HG02973 (cell line): ENCODE results near the gene ABCA2.

Source experiments
- ATAC-seq: cut with Tn5 transposase; IDR thresholded peaks from one replicate; pipeline ENCODE4 v1.9.1; 2021; ENCODE audit warnings: moderate library complexity; ENCODE audit not compliant: unreplicated experiment

The ABCA2 gene

GRCh38 chr9:136982232-136983051, 45.6 kb downstream of the ABCA2 start, which contains the start of gene LCNL1:
LCNL1 (plus strand) TSS chr9:136982993; CDS start chr9:136983587, 594 bp downstream.
- ATAC-seq: no peak

DNA sequence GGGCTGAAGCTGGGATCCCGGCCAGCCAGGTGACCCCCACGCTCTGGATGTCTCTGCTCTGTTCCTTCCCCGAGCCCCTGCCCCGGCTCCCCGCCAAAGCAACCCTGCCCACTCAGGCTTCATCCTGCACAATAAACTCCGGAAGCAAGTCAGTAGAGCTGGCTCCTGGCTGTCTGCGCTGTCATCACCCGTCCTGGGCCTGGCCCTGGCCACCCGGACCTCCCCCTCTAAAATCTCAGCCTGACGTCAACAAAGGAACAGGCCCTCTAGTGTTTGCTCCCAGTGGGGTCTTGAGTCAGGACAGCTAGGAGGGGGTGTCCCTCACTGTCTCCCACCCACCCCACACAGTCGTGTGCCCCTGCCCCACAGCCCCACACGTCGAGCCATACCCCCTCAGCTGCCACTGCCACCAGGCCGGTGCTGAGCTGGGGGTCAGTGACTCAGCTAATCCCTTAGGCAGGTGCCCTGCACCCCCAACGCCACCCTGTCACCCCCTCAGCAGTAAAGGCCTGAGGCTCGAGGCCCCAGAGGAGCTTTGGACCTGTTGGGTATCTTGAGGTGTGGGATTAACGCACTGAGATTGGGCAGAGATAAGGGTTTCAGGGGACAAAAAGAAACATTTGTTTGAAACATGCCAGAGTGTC, 46.3 kb downstream of the ABCA2 start:
- no peak for ATAC-seq

GRCh38 chr9:136980669-136981478, 47.2 kb downstream of the ABCA2 start:
- ATAC-seq: no peak

DNA sequence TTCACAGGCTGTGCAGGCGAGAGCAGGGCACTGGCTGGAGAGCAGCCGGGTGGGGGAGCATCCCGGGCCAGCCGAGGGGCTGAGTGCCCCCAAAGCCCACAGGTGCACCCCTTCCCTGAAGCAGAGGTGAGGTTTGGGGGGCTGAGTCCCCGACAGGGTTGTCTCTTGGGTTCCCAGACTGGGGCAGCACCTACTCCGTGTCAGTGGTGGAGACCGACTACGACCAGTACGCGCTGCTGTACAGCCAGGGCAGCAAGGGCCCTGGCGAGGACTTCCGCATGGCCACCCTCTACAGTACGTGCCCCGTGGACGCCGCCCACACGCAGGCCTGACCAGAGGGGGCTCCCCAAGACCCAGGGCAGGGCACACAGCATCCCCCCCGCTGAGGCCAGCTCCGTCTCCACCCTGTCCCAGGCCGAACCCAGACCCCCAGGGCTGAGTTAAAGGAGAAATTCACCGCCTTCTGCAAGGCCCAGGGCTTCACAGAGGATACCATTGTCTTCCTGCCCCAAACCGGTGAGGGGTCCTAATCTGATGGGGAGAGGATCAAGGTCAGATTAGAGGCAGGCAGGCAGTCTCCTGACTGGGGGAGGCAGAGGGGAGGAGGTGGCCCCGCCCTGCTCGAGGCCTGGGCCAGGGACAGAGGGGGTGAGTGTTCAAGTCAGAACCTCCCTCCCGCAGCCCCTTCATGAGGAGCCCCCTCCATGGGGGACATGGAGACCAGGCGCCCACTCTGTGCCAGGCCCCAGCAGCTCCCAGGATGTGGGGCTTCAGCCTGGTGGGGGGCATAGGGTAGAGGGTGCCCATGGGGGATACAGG, 48.1 kb downstream of the ABCA2 start:
- no peak for ATAC-seq

DNA sequence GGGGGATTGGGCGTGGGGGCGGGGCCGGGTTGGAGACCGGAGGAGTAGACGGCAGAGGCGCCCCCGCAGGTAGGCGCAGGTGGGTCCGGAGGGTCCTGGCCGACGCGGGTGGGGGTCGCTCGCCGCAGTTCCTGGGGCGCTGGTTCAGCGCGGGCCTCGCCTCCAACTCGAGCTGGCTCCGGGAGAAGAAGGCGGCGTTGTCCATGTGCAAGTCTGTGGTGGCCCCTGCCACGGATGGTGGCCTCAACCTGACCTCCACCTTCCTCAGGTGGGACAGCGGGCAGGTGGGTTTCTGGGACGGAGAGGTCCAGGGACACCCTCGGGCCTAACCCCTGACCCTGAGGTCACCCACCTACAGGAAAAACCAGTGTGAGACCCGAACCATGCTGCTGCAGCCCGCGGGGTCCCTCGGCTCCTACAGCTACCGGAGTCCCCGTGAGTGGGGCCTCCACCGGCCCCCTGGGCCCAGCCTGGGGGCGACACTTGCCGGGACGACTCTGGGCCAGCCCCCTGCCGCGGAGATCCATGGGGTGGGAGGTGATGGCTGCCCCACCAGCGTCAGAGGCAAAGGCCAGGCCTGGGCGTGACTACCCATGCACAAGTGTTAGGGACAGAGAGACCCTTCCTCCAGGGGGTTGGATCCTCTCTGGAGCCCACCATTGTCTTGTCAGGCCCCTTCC, 49.0 kb downstream of the ABCA2 start:
- ATAC-seq: no peak

DNA sequence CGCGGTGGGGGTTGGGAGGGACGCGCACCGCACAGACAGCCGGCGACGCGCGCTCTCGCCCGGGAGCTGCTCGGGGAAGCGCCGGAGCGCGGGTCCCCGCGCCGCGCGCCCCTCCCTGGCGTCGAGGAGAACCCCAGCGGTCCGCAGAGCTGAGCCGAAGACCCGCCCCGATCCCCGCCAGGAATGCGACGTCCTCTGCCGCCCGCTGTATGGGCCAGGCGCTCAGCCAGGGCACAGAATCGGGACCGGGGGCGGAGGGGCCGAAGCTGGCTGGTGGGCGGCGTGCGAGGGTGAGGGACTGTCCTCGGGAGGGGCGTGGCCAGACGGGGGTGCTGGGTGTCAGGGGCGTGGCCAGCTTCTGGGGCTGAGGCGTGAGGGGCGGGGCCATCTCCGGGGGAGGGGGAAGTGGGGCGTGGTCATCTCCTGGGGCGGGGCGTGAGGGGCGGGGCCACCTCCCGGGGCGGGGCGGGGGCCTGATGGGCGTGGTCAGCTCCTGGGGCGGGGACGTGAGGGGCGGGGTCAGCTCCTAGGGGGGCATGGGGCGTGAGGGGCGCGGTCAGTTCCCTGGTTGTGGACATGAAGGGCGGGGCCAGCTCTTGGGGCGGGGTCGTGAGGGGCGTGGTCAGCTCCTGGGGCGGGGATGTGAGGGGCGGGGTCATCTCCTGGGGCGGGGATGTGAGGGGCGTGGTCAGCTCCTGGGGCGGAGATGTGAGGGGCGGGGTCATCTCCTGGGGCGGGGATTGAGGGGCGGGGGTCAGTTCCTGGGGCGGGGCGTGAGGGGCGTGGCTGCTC, 49.8 kb downstream of the ABCA2 start:
- ATAC-seq: no peak

DNA sequence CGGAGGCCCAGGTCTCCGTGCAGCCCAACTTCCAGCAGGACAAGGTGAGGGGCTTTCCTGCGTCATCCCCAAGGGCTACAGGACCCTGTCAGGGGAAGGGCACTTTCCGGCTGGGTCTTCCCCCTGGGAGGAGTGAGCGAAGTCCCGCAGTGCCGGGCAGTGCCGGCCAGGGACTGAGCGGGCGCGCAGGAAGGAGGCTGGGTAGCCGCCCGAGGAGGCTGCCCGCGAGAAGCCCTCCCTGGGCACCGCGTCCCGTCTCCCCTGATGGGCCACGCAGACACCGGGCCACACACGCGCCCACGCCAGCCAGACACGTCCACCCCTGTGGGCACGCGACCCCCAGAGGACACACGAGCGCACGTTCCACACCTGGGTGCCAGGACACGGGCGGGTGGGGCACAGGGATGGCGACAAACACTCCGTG, 50.4 kb downstream of the ABCA2 start:
- ATAC-seq: no peak

GRCh38 chr9:136977223-136977622, 50.8 kb downstream of the ABCA2 start, which contains the start of gene PTGDS:
PTGDS (plus strand) TSS chr9:136977504; CDS start chr9:136977579, 75 bp downstream.
- ATAC-seq: no peak

GRCh38 chr9:136975644-136976043, 52.4 kb downstream of the ABCA2 start:
- no peak for ATAC-seq

DNA sequence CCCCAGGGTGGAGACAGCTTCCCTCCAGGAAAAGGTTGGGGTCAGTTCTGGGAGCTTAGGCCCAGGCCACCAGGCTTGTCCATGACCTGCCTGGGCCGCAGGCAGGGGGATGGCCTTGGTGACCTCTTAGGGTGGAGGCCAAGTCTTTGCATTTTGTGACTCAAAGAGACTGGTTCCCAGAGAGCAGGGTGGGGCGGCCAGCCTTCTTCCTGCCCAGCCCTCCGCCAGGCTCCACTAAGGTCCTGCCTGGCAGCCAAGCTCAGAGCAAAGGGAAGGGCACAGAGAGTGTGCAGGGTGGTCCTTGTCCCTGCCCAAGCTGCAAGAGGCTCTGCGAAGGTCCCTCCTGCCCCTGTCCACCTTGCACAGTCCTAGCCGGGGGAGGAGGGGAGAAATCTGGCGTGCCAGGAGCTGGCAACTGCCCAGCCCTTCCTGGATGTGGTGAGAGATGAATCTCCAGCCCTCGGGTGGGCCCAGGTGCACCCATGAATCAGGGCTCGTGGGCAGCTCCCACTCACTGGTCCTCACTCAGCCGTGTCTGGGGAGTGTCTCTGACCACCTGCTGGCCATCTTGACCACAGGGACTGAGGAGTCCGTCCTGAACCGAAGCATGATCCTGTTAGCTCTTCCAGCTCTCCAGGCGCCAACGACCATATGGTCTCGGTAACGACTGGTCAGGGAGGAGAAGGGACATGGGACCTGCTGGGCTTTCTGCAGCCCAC, 53.1 kb downstream of the ABCA2 start:
- ATAC-seq: no peak

GRCh38 chr9:136973618-136974617, 54.1 kb downstream of the ABCA2 start:
- no peak for ATAC-seq

GRCh38 chr9:136972743-136973142, 55.3 kb downstream of the ABCA2 start:
- no peak for ATAC-seq

DNA sequence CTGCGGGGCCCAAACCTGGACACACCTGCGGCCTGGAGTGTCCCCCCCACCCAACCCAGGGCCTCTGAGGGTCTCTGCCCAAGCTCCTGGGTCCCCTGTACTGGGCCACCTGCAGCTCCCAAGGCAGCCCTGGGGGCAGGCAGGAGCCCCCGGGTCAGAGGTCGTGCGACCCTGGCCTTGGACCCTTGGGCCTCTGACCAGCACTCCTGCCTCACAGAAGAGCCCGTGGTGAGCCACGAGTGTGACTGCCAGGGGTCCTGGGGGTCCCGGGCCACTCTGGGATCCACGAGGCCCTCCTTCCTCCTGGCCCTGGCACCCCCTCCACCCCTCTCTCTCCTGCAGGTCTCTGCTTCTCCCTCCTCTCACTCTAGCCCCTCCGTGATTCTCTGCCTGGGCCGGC, 55.7 kb downstream of the ABCA2 start:
- ATAC-seq: no peak

DNA sequence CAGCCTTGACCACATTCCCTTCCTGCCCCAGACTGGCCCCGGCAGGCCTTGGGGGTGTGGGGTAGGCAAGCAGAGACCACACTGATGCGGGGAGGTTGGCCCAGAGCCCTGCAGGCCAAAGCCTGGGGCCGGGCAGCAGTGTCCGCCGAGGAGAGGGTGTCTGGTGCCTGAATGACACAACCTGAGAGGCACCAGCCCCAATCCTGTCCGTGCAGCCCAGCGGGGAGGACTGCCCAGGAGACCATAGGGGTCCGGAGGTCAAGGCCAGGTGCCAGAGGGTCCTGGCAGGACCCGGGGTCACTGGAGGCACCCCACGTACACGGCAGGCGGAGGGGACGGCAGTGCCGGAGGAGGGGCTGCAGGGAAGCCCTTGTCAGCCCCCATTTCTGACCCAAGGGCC, 56.3 kb downstream of the ABCA2 start:
- no peak for ATAC-seq

DNA sequence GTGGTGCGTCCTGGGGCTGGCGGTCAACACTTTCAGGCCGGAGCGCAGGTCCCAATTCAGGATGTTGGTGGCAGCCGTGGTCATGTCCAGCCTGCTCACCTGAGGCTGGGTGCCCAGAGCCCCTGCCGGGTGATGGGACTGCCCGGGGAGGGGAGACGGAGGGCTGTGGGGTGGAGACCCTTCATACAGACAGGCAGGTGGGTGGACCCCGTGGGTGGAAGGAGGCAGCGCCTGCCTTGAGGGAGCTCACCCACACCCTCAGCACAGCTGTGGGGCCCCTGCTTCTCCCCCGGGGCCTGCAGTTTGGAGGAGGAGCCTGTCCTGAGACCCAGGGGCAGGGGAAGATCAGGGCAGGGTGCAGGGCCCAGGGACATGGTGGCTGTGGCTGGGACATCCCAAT, 57.7 kb downstream of the ABCA2 start:
- no peak for ATAC-seq

GRCh38 chr9:136969774-136970173, 58.3 kb downstream of the ABCA2 start:
- no peak for ATAC-seq

- ATAC-seq: no peak
Observed at GRCh38 chr9:136969150-136969549, 58.9 kb downstream of the ABCA2 start.
